ENCODE measurements around the gene PLA2G6. TPM values are rescaled to one million over a fixed set of nuclear protein-coding genes. Genes with fewer than 3 reads are reported as not detected.
"Not testable (repeated sequence)": the region's sequence is repeated elsewhere in the genome, so short reads cannot be mapped to it uniquely, and the experiment has no call there.

The PLA2G6 gene
- total RNA-seq, 6 experiments from 2014 or later: 8.1 to 32.9 (median 19.8) TPM

DNA sequence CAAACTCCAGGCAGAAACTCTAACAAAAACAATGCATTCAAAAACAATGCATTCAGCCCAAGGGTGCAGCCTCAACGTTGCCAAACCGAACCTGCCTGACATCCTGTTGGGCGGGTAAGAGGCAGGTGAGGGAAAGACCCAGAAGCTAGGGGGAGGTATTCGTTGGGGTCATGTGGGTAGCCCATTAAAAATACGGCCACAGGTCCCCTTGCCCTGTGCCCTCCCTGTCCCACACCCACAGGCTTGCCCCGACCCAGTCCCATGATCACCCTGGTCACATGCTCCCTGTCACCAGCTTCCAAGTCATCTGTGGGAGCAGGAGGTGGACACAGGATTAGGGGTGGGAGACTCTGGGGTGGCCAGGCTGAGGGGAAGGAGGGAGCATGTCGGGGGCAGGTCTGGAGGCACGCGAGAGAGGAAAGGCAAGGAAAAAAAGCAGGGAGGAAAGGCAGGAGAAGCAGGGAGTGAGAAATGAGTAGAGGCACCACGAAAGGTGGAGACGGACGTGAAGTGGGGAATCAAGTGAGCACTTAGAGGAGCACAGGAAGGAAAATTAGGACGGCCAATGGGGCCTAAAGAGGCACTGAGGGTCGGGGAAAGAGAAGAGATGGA is 683 bp downstream of the PLA2G6 start:
- ATAC-seq: peak; percentile 38 to 60 (median 52)
- Histone ChIP-seq H3K9me3 (no peaks in the 10 kb centered on the region), H3K27ac (peak overlapping the region; percentile 96 to 99 (median 98)), H3K36me3 (no peaks in the 10 kb centered on the region), H3K4me3 (peak overlapping the region; percentile 44 to 65 (median 50)), H3K4me1 (peaks cover 0 to 37% (median 7%) of the 10 kb centered on the region in 4 donors), H3K27me3 (no peaks in the 10 kb centered on the region)
- peak; percentile 76 to 91 (median 81) for DNase-seq
- TF ChIP-seq POLR2A (IDR thresholded peaks at IDR 0.05): no peak
- TF ChIP-seq, protein P1, sequence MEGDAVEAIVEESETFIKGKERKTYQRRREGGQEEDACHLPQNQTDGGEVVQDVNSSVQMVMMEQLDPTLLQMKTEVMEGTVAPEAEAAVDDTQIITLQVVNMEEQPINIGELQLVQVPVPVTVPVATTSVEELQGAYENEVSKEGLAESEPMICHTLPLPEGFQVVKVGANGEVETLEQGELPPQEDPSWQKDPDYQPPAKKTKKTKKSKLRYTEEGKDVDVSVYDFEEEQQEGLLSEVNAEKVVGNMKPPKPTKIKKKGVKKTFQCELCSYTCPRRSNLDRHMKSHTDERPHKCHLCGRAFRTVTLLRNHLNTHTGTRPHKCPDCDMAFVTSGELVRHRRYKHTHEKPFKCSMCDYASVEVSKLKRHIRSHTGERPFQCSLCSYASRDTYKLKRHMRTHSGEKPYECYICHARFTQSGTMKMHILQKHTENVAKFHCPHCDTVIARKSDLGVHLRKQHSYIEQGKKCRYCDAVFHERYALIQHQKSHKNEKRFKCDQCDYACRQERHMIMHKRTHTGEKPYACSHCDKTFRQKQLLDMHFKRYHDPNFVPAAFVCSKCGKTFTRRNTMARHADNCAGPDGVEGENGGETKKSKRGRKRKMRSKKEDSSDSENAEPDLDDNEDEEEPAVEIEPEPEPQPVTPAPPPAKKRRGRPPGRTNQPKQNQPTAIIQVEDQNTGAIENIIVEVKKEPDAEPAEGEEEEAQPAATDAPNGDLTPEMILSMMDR (IDR thresholded peaks at IDR 0.05): peak in 1 of 4 donors; percentile 10
- 12% methylated on average over 14 of the region's 14 CpGs for WGBS (ENCODE audit: insufficient coverage, low coverage, low lambda C conversion rate, missing lambda C conversion rate)
- intact Hi-C loops (cut with DNase I): no loop called here

DNA sequence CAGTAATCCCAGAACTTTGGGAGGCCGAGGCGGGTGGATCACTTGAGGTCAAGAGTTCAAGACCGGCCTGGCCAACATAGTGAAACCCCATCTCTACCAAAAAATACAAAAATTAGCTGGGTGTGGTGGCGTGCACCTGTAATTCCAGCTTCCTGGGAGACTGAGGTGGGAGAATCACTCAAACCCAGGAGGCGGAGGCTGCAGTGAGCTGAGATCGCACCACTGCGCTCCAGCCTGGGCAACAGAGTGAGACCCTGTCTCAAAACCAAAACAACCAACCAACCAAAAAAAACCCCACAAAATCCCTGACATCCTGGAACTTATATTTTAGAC is 3.1 kb downstream of the PLA2G6 start:
- H3K27me3 ChIP-seq; DNase-seq; H3K4me3 ChIP-seq; H3K36me3 ChIP-seq; ATAC-seq; intact Hi-C loops (cut with DNase I); H3K9me3 ChIP-seq: not testable (repeated sequence)
- 96% methylated on average over 3 of the region's 7 CpGs for WGBS (ENCODE audit: insufficient coverage, low coverage, low lambda C conversion rate, missing lambda C conversion rate)
- Histone ChIP-seq H3K4me1 (peaks cover 0 to 37% (median 7%) of the 10 kb centered on the region in 4 donors), H3K27ac (peak overlapping the region; percentile 84 to 98 (median 90))

DNA sequence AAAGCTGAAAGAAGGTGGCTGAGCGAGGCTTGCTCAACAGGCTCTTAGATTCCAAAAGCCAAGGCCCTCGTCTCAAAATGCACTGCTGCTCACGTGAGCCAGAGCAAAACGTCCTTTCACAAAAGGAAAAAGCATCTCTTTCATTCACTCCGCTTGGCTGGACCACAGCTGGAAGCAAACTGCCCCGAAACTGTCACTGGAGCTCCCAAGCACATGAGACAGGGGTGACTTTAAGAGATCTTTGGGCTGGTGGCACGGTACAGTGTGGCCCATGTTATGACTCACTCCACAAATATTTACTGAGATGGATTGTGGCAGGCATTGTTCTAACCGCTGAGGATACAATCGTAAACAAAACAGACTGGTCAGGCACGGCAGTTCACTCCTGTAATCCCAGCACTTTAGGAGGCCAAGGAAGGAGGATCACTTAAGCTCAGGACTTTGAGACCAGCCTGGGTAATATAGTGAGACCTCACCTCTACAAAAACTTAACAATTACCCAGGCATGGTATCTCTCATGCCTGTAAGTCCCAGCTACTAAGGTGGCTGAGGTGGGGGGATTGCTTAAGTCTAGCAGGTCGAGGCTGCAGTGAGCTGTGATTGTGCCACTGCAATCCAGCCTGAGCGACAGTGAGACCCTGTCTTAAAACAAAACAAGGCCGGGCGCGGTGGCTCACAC is 3.6 kb downstream of the PLA2G6 start:
- Histone ChIP-seq H3K4me1 (peaks cover 0 to 39% (median 8%) of the 10 kb centered on the region in 4 donors), H3K9me3 (no peaks in the 10 kb centered on the region), H3K36me3 (no peaks in the 10 kb centered on the region), H3K4me3 (no peak overlapping the region), H3K27ac (peak overlapping the region; percentile 84 to 98 (median 90)), H3K27me3 (no peaks in the 10 kb centered on the region)
- peak in 2 of 3 donors; percentile 73 to 76 for DNase-seq
- ATAC-seq: peak; percentile 40 to 63 (median 54)
- intact Hi-C loops (cut with DNase I): no loop called here
- 27% methylated on average over 11 of the region's 15 CpGs for WGBS (ENCODE audit: insufficient coverage, low coverage, low lambda C conversion rate, missing lambda C conversion rate)
- no peak for TF ChIP-seq POLR2A (IDR thresholded peaks at IDR 0.05)
- TF ChIP-seq, protein P1 (IDR thresholded peaks at IDR 0.05): no peak

DNA sequence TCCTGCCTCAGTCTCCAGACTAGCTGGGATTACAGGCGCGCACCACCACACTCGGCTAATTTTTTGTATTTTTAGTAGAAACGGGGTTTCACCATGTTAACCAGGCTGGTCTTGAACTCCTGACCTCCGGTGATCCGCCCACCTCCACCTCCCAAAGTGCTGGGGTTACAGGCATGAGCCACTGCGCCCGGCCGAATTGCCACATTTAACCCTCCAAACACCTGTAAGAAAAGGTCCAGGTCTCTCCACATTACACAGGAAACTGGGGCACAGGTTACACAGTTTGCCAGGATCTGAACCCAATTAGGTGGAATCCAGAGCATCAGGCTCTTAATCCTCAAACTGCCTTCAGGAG is 4.1 kb downstream of the PLA2G6 start:
- H3K36me3 ChIP-seq; H3K27me3 ChIP-seq; ATAC-seq; intact Hi-C loops (cut with DNase I); H3K9me3 ChIP-seq; H3K4me3 ChIP-seq; DNase-seq: not testable (repeated sequence)
- WGBS (ENCODE audit: insufficient coverage, low coverage, low lambda C conversion rate, missing lambda C conversion rate): 53% methylated on average over 4 of the region's 9 CpGs
- peak overlapping the region; percentile 84 to 98 (median 90) for H3K27ac ChIP-seq
- H3K4me1 ChIP-seq: peaks cover 0 to 44% (median 11%) of the 10 kb centered on the region in 4 donors

DNA sequence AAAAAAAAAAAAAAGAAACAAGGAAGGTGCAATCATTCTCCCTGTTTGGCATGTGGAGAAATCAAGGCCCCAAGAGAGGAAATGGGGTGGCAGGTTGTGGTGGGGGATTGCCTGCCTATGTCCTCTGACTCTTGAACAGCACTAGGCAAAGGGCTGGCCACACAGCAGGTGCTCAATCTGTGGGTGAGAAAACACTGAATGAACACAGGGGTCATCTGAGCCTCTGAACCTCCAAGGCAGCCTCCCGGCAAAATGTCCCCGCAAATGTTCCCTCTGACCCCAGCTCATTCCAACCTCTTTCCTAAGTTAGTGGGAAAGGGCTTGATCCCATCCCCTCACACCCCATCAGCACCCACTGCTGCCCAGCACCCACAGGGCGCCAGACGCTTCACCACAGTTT is 4.6 kb downstream of the PLA2G6 start:
- Histone ChIP-seq H3K27ac (peak overlapping the region; percentile 84 to 98 (median 90)), H3K36me3 (no peaks in the 10 kb centered on the region), H3K27me3 (no peaks in the 10 kb centered on the region), H3K4me3 (no peak overlapping the region), H3K4me1 (peaks cover 0 to 44% (median 13%) of the 10 kb centered on the region in 4 donors), H3K9me3 (no peaks in the 10 kb centered on the region)
- WGBS (ENCODE audit: insufficient coverage, low coverage, low lambda C conversion rate, missing lambda C conversion rate): 83% methylated on average over 2 of the region's 4 CpGs
- DNase-seq (no peak), ATAC-seq (no peak)
- intact Hi-C loops (cut with DNase I): no loop called here
- TF ChIP-seq POLR2A (IDR thresholded peaks at IDR 0.05): no peak
- TF ChIP-seq, protein P1 (IDR thresholded peaks at IDR 0.05): no peak
